ENCODE data around the gene PPY. TPM values are rescaled to one million over a fixed set of nuclear protein-coding genes. Genes with fewer than 3 reads are reported as not detected.
"Not testable (repeated sequence)": the region's sequence is repeated elsewhere in the genome, so short reads cannot be mapped to it uniquely, and the experiment has no call there.

PPY gene
- total RNA-seq, 1 donor from 2014 or later = not detected

- DNase-seq (ENCODE audit: low read depth) = peak; percentile 77
Measured at GRCh38 chr17:43966276-43966675, 24.0 kb upstream of the PPY start.

DNA sequence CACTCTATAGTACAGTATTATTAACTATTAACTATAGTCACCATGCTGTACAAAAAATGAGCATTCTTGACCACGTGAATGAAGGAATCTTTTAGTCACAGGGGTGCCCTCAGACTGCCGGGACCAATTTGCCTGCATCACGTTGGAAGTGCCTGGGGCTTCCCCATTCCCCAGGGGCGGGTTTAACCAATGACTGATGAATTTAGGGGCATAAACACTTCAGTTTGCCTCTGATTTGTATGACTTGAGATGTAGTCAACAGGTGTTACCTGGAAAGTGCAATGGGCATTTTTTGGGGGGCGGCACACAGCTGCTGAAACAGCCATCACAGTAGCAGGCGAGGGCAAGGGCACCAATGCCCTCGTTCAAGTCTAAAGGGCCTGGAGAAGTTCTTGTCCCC, 20.2 kb upstream of the PPY start:
- no peak for DNase-seq (ENCODE audit: low read depth)

GRCh38 chr17:43961954-43962353, 19.7 kb upstream of the PPY start:
- no peak for DNase-seq (ENCODE audit: low read depth)

- not testable (repeated sequence) for DNase-seq (ENCODE audit: low read depth)
Measured at GRCh38 chr17:43961292-43961691, 19.0 kb upstream of the PPY start.

- peak; percentile 78 for DNase-seq (ENCODE audit: low read depth)
Measured at GRCh38 chr17:43958748-43959352, 16.6 kb upstream of the PPY start.

DNA sequence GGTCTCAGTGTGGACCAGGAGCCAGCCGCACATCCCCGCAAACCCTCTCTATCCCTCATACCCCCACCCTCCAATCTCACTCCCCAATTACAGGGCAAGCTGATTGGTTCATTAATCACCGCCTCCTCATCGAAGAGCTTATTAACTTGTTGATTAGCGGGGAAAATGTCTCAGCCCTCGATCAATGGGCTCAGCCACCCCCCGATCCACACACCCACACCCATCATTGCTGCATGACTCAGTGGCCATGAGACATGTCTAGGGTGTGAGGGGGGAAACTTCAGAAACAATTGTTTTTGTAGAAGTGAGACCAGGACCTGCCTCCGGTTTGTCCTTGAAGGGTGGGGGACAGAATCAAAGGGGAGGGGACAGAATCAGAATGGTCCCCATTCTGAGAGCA, 13.9 kb upstream of the PPY start:
- no peak for DNase-seq (ENCODE audit: low read depth)

DNA sequence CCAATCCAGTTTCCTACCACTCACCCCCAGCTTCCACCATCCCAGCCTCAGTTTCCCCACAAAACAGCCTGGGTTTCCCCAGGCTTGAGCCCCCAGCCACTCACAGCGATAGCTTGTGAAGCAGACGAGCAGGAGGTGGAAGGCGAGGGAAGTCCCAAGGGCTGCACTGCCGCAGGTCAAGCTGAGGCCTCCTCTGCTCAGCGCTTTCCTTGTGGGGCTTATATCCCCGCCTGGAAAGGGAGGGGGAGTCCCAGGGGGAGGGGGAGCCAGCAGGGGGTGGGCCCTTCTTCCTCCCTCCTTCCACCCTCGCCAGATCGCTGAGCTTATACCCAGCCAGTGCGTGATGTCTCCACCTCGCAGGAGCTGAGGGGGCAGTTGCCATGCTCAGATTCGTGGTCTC, 11.5 kb upstream of the PPY start, which contains the start of gene PYY:
Gene PYY, minus strand, starts transcription at position 195 of the 400 bp plus-strand sequence. CDS start 457 bp downstream, outside the sequence.
- DNase-seq (ENCODE audit: low read depth) = no peak

- no peak for DNase-seq (ENCODE audit: low read depth)
Measured at GRCh38 chr17:43952724-43953666, 10.7 kb upstream of the PPY start.

DNA sequence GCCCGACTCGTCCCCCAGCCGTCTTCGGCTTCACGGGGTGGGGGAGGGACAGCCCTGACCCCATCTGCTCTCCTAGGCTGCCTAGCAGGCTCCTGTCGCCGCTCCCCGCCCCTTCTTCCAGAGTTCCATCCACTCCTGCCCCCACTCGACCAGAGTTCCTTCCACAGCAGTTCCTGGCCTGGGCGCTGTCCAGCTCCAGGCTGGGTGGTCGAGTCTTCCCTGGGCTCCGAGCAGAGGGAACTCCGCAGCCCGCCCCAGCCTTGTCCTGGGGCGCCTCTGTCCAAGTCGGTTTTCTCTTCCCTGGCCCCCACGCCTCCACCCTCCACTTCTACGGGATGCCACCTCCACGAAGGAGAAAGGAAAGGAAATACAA, 10.1 kb upstream of the PPY start:
- no peak for DNase-seq (ENCODE audit: low read depth)

- no peak for DNase-seq (ENCODE audit: low read depth)
Measured at GRCh38 chr17:43951750-43952149, 9.5 kb upstream of the PPY start.

GRCh38 chr17:43950554-43950953, 8.3 kb upstream of the PPY start:
- DNase-seq (ENCODE audit: low read depth) = no peak

DNA sequence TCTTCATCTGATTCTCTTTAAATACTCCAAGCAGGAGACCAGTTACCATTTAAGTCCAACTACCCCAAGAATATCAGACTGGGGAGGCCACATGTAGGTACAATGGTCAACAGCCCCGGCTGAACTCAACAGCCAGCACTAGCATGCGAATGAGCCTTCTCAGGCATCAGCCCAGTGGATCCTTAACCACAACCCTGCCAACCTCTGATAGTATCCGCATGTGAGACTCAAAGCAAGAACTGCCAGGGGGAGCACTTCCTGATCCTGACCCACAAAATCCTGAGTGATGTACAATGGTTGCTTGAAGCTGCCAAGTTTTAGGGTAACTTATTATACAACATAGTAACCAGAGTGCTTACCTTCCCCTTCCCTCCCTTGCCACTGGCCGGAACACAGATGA, 7.5 kb upstream of the PPY start:
- peak; percentile 29 for DNase-seq (ENCODE audit: low read depth)

- no peak for DNase-seq (ENCODE audit: low read depth)
Measured at GRCh38 chr17:43946781-43947180, 4.5 kb upstream of the PPY start.

- peak; percentile 18 for DNase-seq (ENCODE audit: low read depth)
Measured at GRCh38 chr17:43945074-43945829, 3.0 kb upstream of the PPY start.

DNA sequence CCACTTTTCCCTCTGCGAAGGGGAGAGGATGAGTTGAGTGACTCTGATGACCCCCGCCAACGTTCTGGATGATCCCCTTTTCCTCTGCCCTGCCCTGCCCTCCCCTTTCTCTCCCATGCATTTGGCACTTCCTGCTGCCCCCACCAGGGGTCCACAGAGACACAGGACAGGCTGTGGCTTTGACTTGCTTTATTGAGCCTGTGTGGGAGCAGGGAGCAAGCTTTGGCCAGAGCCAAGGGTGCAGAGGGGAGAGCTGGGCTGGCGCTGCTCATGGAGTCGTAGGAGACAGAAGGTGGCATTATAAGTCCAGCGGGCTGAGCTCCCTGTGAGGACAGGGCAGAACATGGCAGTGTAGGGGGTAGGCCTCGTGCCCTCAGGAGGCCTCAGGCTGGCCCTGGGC, 1.6 kb downstream of the PPY start:
- peak; percentile 14 for DNase-seq (ENCODE audit: low read depth)

- DNase-seq (ENCODE audit: low read depth) = no peak
Measured at GRCh38 chr17:43939886-43940285, 2.4 kb downstream of the PPY start.

- not testable (repeated sequence) for DNase-seq (ENCODE audit: low read depth)
Measured at GRCh38 chr17:43939452-43939851, 2.8 kb downstream of the PPY start.

DNA sequence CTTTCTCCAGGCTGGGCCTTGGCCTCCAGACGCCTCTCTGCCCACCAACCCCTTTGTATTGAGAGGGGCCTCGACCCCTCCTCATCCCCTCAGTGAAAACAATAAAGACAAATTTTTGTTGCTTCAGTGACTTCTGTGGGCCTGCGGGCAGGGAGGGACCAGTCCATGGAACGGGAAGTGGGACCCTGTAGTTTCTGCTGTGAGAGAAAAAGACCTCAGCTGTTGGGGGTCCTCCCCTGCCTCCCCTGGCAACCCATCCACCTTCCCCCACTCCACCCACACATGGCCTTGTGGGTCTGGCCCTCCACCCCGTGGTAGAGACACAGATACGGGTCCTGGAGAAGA, 3.5 kb downstream of the PPY start:
- DNase-seq (ENCODE audit: low read depth) = no peak

GRCh38 chr17:43936434-43936833, 5.8 kb downstream of the PPY start:
- peak; percentile 44 for DNase-seq (ENCODE audit: low read depth)

DNA sequence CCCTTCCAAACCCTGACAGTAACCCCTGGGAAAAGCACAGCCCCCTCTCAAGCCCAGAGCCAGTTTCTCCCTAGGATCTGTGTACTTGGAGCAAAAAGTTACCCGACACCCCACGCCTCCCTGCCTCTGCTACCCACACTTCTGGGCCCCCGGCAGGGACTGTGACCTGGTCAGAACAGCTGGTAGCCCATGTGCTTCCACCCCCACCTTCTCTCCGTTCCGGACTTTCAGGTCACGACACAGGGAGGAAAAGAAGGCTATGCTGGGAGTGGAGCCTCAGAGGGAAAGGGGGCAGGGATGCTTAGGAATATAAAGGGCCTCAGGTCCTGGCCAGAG, 6.4 kb downstream of the PPY start:
- DNase-seq (ENCODE audit: low read depth) = peak; percentile 10

- no peak for DNase-seq (ENCODE audit: low read depth)
Measured at GRCh38 chr17:43935204-43935925, 6.9 kb downstream of the PPY start.

- no peak for DNase-seq (ENCODE audit: low read depth)
Measured at GRCh38 chr17:43932923-43933322, 9.4 kb downstream of the PPY start.
